Transverse colon (tissue), 4 donors: ENCODE measurements around the gene CNTN5.

Source experiments
- POLR2A ChIP-seq: fragments of 450-650 bp; IDR thresholded peaks from one replicate; pipeline ENCODE4 v1.6.1; 2016; ENCODE audit warnings: antibody characterized with exemption, mild to moderate bottlenecking, moderate library complexity
- POLR2AphosphoS5 ChIP-seq, 3 donors: sonication (generic); formaldehyde crosslinking; IDR thresholded peaks; one replicate each; pipeline ENCODE4 v1.6.1; 2016; ENCODE audit warnings: antibody characterized with exemption in 3 of 3
- TF ChIP-seq, protein P1 (sequence below), 5 experiments: fragments of 200-600 bp in 3 of 5; fragments of 450-650 bp in 2 of 5; sonication (generic) in 3 of 5; IDR thresholded peaks; 1 replicate in 2 of 5; 2 replicates in 3 of 5; pipeline ENCODE4 v1.5.1; 2016 to 2017; ENCODE audit warnings: antibody characterized with exemption in 5 of 5, inconsistent platforms in 3 of 5, mild to moderate bottlenecking in 2 of 5, moderate library complexity in 1 of 5

DNA sequence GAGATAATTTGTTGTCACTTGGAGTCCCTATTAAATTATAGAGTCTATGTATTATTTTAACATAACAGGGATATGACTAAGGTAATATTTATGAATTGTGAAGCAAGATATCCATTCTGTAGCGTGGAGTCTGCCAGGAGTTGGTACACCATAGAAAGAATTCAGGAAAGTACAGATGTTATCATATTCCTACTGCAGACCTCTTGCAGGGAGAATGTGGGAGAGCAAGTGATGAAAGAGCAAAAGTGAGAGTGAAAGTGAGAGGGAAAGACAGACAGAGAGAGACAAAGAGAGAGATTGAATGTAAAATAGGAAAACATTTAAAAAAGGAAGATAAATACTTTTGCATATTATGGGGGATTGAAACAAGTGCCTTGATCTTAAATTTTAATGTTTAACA lies 468.8 kb downstream of the CNTN5 start:
- TF ChIP-seq, protein P1, sequence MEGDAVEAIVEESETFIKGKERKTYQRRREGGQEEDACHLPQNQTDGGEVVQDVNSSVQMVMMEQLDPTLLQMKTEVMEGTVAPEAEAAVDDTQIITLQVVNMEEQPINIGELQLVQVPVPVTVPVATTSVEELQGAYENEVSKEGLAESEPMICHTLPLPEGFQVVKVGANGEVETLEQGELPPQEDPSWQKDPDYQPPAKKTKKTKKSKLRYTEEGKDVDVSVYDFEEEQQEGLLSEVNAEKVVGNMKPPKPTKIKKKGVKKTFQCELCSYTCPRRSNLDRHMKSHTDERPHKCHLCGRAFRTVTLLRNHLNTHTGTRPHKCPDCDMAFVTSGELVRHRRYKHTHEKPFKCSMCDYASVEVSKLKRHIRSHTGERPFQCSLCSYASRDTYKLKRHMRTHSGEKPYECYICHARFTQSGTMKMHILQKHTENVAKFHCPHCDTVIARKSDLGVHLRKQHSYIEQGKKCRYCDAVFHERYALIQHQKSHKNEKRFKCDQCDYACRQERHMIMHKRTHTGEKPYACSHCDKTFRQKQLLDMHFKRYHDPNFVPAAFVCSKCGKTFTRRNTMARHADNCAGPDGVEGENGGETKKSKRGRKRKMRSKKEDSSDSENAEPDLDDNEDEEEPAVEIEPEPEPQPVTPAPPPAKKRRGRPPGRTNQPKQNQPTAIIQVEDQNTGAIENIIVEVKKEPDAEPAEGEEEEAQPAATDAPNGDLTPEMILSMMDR (IDR thresholded peaks at IDR 0.05) = no peak
- TF ChIP-seq POLR2A = no peak
- TF ChIP-seq POLR2AphosphoS5 (IDR thresholded peaks at IDR 0.05) = no peak
